ENCODE data around the gene PRSS56. TPM values are rescaled to one million over a fixed set of nuclear protein-coding genes. Genes with fewer than 3 reads are reported as not detected.

Gene PRSS56
- total and polyA plus RNA-seq, 2 of the 13 experiments (the other 11 are each of a cell fraction or from before 2014, with no cell fraction given), result not detected

DNA sequence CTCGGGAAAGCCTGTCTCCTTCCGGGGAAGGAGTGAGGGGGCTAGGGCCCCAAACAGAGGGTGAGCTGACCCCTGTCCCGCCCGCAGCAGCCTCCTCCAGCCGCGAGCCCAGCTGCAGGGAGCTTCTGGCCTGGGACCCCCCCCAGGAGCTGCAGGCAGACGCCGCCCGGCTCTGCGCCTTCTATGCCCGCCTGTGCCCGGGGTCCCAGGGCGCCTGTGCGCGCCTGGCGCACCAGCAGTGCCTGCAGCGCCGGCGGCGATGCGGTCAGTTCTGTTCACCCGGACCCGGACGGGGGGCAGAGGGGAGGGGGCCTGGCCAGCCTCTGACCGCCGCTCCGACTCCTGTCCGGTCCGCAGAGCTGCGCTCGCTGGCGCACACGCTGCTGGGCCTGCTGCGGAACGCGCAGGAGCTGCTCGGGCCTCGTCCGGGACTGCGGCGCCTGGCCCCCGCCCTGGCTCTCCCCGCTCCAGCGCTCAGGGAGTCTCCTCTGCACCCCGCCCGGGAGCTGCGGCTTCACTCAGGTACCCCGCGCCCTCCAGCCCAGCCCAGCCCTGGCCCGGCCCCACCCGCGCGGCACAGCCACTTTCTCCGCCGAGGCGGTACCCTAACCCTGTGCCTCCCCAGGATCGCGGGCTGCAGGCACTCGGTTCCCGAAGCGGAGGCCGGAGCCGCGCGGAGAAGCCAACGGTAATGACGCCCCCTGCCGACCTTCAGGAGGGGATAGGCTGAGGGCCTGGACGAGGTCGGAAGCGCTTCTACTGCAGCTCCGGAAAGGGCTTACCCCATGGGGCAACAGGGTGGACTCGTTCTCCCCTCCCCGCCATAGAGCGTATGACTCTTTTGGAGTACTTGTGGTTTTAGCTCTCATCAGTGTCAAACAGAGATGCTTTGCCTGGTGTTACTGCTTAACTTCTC is 3.8 kb downstream of the PRSS56 start (continued):
- peak; percentile 32; the same call in 1 of the 2 replicates for TF ChIP-seq GATAD2A (CRISPR knock-in tag; IDR thresholded peaks at IDR 0.05)
- peak; percentile 48; the same call in 1 of the 2 replicates for TF ChIP-seq ZBTB38 (CRISPR knock-in tag; IDR thresholded peaks at IDR 0.05)
- TF ChIP-seq ZFP90 (CRISPR knock-in tag; IDR thresholded peaks at IDR 0.05; ENCODE audit: borderline replicate concordance), result no peak; the same call in 1 of the 2 replicates
- no peak for TF ChIP-seq MAZ (IDR thresholded peaks at IDR 0.05; ENCODE audit: borderline replicate concordance, low read depth, low read length)
- TF ChIP-seq MAZ (CRISPR knock-in tag; IDR thresholded peaks at IDR 0.05; ENCODE audit: low read depth), result peak; percentile 38; the same call in 1 of the 2 replicates
- no peak; the same call in 1 of the 2 replicates for TF ChIP-seq ZNF235 (CRISPR knock-in tag; IDR thresholded peaks at IDR 0.05; ENCODE audit: borderline replicate concordance)
- TF ChIP-seq RFXAP (CRISPR knock-in tag; IDR thresholded peaks at IDR 0.05; ENCODE audit: borderline replicate concordance), result no peak
- no peak for TF ChIP-seq ZNF550 (CRISPR knock-in tag; IDR thresholded peaks at IDR 0.05; ENCODE audit: borderline replicate concordance)
- peak; percentile 36 for TF ChIP-seq ASH2L (IDR thresholded peaks at IDR 0.05; ENCODE audit: insufficient read length, low read depth, low read length)
- peak; percentile 56; the same call in 1 of the 2 replicates for TF ChIP-seq ZNF468 (CRISPR knock-in tag; IDR thresholded peaks at IDR 0.05)
- peak; percentile 38; the same call in 1 of the 2 replicates for TF ChIP-seq ARID4A (CRISPR knock-in tag; IDR thresholded peaks at IDR 0.05; ENCODE audit: borderline replicate concordance)
- no peak for TF ChIP-seq ZNF292 (CRISPR knock-in tag; IDR thresholded peaks at IDR 0.05; ENCODE audit: borderline replicate concordance, low read depth)
- no peak for TF ChIP-seq ZNF33A (CRISPR knock-in tag; IDR thresholded peaks at IDR 0.05; ENCODE audit: borderline replicate concordance)
- no peak for TF ChIP-seq NKX3-1 (CRISPR knock-in tag; IDR thresholded peaks at IDR 0.05)
- peak; percentile 57; the same call in 1 of the 2 replicates for TF ChIP-seq ZBTB7B (CRISPR knock-in tag; IDR thresholded peaks at IDR 0.05)

All from HepG2 (cell line).